PFSK-1 (cell line): Measurements from ENCODE around the gene PTPRM.

ENCODE experiments used
- SIN3A ChIP-seq: IDR thresholded peaks from 2 replicates; pipeline ENCODE4 v1.6.1; 2012; ENCODE audit warnings: mild to moderate bottlenecking, low read length, moderate library complexity, borderline replicate concordance; ENCODE audit not compliant: insufficient read depth
- TAF1 ChIP-seq: IDR thresholded peaks from 2 replicates; pipeline ENCODE4 v1.6.1; 2012; ENCODE audit warnings: low read length, control low read depth, borderline replicate concordance; ENCODE audit not compliant: insufficient read depth
- TF ChIP-seq, protein P1 (sequence below), 2 experiments: IDR thresholded peaks; 2 replicates each; pipeline versions ENCODE4 v1.6.1 to v1.8.0; 2011 to 2012; ENCODE audit warnings: low read depth in 2 of 2, low read length in 2 of 2, control low read depth in 1 of 2, inconsistent platforms in 1 of 2, mild to moderate bottlenecking in 1 of 2, moderate library complexity in 1 of 2; ENCODE audit not compliant: insufficient read depth in 1 of 2

DNA sequence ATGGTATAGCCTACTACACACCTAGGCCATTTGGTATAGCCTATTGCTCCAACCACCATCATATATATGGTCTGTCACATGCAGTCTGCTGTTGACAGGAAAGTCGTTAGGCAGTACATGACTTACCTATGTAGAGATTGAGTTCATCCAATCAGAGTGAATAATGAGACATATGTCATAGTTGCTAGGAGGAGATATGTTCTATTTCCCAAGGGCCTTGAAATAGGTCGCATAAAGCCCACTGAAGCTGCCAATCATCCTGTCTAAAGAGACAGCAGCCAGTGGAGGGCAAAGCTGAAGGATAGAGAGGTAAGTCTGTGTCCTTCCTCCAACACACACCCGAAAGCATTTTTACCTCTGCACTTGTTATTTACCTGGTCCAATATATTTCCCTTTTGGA is 263.4 kb downstream of the PTPRM start:
- TF ChIP-seq, protein P1, sequence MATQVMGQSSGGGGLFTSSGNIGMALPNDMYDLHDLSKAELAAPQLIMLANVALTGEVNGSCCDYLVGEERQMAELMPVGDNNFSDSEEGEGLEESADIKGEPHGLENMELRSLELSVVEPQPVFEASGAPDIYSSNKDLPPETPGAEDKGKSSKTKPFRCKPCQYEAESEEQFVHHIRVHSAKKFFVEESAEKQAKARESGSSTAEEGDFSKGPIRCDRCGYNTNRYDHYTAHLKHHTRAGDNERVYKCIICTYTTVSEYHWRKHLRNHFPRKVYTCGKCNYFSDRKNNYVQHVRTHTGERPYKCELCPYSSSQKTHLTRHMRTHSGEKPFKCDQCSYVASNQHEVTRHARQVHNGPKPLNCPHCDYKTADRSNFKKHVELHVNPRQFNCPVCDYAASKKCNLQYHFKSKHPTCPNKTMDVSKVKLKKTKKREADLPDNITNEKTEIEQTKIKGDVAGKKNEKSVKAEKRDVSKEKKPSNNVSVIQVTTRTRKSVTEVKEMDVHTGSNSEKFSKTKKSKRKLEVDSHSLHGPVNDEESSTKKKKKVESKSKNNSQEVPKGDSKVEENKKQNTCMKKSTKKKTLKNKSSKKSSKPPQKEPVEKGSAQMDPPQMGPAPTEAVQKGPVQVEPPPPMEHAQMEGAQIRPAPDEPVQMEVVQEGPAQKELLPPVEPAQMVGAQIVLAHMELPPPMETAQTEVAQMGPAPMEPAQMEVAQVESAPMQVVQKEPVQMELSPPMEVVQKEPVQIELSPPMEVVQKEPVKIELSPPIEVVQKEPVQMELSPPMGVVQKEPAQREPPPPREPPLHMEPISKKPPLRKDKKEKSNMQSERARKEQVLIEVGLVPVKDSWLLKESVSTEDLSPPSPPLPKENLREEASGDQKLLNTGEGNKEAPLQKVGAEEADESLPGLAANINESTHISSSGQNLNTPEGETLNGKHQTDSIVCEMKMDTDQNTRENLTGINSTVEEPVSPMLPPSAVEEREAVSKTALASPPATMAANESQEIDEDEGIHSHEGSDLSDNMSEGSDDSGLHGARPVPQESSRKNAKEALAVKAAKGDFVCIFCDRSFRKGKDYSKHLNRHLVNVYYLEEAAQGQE (IDR thresholded peaks at IDR 0.05; ENCODE audit: insufficient read depth in 1 of 2, low read depth in 2 of 2, low read length in 2 of 2), result no peak
- TF ChIP-seq SIN3A, result no peak
- TF ChIP-seq TAF1, result no peak
